Lung (tissue), 12 donors: ENCODE measurements around the gene MAS1L. TPM values are rescaled to one million over a fixed set of nuclear protein-coding genes. Genes with fewer than 3 reads are reported as not detected.

Experiments
- ATAC-seq: fragments of 200-7000 bp; cut with Tn5 transposase; one replicate; pipeline ENCODE4 v1.9.1; 2020; ENCODE audit warnings: moderate number of reproducible peaks; ENCODE audit not compliant: insufficient read depth, low FRiP score
- DNase-seq, 3 donors: peaks; one replicate each; pipeline ENCODE4 v3.0.0-alpha.2; 2013 to 2017
- H3K27ac ChIP-seq, 2 donors: one replicate each; pipeline ENCODE4 v1.5.1; 2013; ENCODE audit warnings: mild to moderate bottlenecking in 2 of 2, moderate library complexity in 2 of 2, control low read depth in 1 of 2, inconsistent platforms in 1 of 2, low read depth in 1 of 2, low read length in 1 of 2
- H3K27me3 ChIP-seq, 3 donors: one replicate each; pipeline ENCODE4 v1.5.1; 2013; ENCODE audit warnings: low read length in 2 of 3; ENCODE audit not compliant: control insufficient read depth in 3 of 3, insufficient read depth in 3 of 3
- H3K36me3 ChIP-seq, 4 donors: one replicate each; pipeline ENCODE4 v1.5.1; 2013; ENCODE audit warnings: low read length in 4 of 4, mild to moderate bottlenecking in 1 of 4, moderate library complexity in 1 of 4; ENCODE audit not compliant: control insufficient read depth in 4 of 4, insufficient read depth in 4 of 4
- H3K4me1 ChIP-seq, 5 donors: one replicate each; pipeline ENCODE4 v1.5.1; 2013; ENCODE audit warnings: low read length in 5 of 5, mild to moderate bottlenecking in 2 of 5, moderate library complexity in 1 of 5; ENCODE audit not compliant: control insufficient read depth in 5 of 5, insufficient read depth in 5 of 5
- H3K4me3 ChIP-seq: one replicate; pipeline ENCODE4 v1.5.1; 2013; ENCODE audit warnings: mild to moderate bottlenecking, control low read depth, moderate library complexity
- H3K9ac ChIP-seq, 2 donors: one replicate each; pipeline ENCODE4 v1.5.1; 2013; ENCODE audit warnings: low read length in 2 of 2, control low read depth in 1 of 2; ENCODE audit not compliant: insufficient read depth in 1 of 2
- H3K9me3 ChIP-seq, 4 donors: one replicate each; pipeline ENCODE4 v1.5.1; 2013; ENCODE audit warnings: low read length in 3 of 4, mild to moderate bottlenecking in 1 of 4, moderate library complexity in 1 of 4; ENCODE audit not compliant: control insufficient read depth in 4 of 4, insufficient read depth in 3 of 4
- WGBS, 2 donors: extraction: QIAGEN DNeasy Blood & Tissue Kit; methylation state at CpG; one replicate each; pipeline ENCODE4 v1.1.7; 2013; 5-methylcytosine and 5-hydroxymethylcytosine counted together
- polyA plus RNA-seq, 2 donors: library from polyadenylated mRNA; stranded (reverse); fragments of 200-250 nt; gene quantifications; one replicate each; pipeline ENCODE4 v1.2.1, GENCODE V29; 2013
- total RNA-seq, 2 donors: library from RNA; depleted of rRNA in 1 of 2; stranded (reverse); fragments of >200 nt in 1 of 2; gene quantifications; one replicate each; pipeline ENCODE4 v1.2.1, GENCODE V29; 2014 to 2021
- TF ChIP-seq, protein P1 (sequence below): IDR thresholded peaks from 2 replicates; pipeline ENCODE4 v1.5.1; 2012; ENCODE audit warnings: mild to moderate bottlenecking; ENCODE audit errors: control extremely low read depth, extremely low read depth
- donor health status: control.
- donor health status: control.
- donor health status: Bipolar disorder and iron deficiency.
- donor health status: healthy.
- donor health status: DM: yes; HTN: yes; CAD: no.

MAS1L gene
- total and polyA plus RNA-seq, 4 donors = not detected

DNA sequence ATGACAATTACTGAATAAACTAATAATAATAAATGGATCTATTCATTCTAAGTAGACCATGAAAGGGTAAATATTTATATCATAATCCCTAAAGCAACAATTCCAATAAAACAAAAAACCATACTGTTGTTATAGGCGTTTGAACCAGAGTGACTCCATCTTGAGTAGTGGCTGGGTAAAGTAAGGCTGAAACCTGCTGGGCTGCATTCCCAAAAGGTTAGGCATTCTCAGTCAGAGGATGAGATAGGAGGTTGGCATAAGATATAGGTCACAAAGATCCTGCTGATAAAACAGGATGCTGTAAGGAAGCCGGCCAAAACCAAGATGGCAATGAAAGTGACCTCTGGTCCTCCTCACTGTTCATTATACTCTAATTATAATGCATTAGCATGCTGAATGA lies 22.5 kb downstream of the MAS1L start:
- TF ChIP-seq, protein P1, sequence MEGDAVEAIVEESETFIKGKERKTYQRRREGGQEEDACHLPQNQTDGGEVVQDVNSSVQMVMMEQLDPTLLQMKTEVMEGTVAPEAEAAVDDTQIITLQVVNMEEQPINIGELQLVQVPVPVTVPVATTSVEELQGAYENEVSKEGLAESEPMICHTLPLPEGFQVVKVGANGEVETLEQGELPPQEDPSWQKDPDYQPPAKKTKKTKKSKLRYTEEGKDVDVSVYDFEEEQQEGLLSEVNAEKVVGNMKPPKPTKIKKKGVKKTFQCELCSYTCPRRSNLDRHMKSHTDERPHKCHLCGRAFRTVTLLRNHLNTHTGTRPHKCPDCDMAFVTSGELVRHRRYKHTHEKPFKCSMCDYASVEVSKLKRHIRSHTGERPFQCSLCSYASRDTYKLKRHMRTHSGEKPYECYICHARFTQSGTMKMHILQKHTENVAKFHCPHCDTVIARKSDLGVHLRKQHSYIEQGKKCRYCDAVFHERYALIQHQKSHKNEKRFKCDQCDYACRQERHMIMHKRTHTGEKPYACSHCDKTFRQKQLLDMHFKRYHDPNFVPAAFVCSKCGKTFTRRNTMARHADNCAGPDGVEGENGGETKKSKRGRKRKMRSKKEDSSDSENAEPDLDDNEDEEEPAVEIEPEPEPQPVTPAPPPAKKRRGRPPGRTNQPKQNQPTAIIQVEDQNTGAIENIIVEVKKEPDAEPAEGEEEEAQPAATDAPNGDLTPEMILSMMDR = no peak
- H3K4me3 ChIP-seq = no peak overlapping the region
- H3K9ac ChIP-seq = no peak overlapping the region
- H3K27me3 ChIP-seq = no peaks in the 10 kb centered on the region
- 67 to 85% methylated on average over 2 of the region's 2 CpGs for WGBS, 2 donors
- no peaks in the 10 kb centered on the region for H3K36me3 ChIP-seq
- ATAC-seq (no peak), DNase-seq (no peak)
- H3K27ac ChIP-seq = no peak overlapping the region
- H3K9me3 ChIP-seq = no peaks in the 10 kb centered on the region
- H3K4me1 ChIP-seq = peaks cover 0 to 1% (median 0%) of the 10 kb centered on the region in 5 donors

DNA sequence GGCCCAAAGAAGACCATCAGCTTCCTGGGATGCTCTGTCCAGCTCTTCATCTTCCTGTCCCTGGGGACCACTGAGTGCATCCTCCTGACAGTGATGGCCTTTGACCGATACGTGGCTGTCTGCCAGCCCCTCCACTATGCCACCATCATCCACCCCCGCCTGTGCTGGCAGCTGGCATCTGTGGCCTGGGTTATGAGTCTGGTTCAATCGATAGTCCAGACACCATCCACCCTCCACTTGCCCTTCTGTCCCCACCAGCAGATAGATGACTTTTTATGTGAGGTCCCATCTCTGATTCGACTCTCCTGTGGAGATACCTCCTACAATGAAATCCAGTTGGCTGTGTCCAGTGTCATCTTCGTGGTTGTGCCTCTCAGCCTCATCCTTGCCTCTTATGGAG lies 25.7 kb downstream of the MAS1L start:
- no peaks in the 10 kb centered on the region for H3K36me3 ChIP-seq
- no peak overlapping the region for H3K4me3 ChIP-seq
- DNase-seq (no peak), ATAC-seq (no peak)
- peaks cover 0 to 3% (median 0%) of the 10 kb centered on the region in 3 donors for H3K27me3 ChIP-seq
- TF ChIP-seq, protein P1 = no peak
- H3K9ac ChIP-seq = no peak overlapping the region
- H3K27ac ChIP-seq = no peak overlapping the region
- H3K4me1 ChIP-seq = peaks cover 0 to 1% (median 0%) of the 10 kb centered on the region in 5 donors
- no peaks in the 10 kb centered on the region for H3K9me3 ChIP-seq
- 79 to 92% methylated on average over 6 of the region's 6 CpGs for WGBS, 2 donors

DNA sequence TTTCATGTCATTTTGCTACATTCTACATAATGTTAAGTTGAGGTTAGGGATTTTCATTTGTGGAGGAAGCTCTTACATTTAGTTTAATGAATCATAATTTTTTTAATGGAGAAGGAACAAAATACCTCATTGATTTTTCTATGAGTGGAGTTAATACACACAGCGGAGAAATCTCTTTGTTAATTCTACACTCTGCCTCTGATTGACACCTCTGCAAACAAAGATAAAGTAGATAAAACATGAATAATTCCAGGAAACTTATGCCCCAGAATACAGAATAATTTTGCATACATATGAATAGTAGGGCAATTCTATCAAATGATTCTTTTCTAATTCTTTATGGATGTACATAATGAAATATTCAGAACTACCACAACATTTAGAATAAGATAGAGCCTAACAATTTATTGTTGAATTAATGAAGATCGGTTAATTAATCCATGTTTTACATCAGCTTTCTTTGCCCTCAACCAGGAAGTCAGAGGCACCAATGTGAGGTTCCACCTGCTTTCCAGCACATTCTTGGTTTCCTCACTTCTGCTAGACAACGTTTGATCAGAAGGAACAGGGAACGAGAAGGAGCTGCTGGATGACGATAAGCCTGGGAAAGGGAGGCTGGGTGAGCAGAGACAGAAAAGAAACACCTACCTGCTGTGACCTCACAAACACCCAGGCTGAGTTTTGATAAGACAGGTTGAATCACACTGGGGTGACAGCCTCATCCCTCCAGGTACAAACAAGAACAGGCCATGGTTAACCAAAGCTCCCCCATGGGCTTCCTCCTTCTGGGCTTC lies 26.5 kb downstream of the MAS1L start:
- no peaks in the 10 kb centered on the region for H3K36me3 ChIP-seq
- no peaks in the 10 kb centered on the region for H3K9me3 ChIP-seq
- no peak overlapping the region for H3K27ac ChIP-seq
- no peak overlapping the region for H3K9ac ChIP-seq
- ATAC-seq (no peak), DNase-seq (no peak)
- H3K27me3 ChIP-seq = peaks cover 0 to 3% (median 0%) of the 10 kb centered on the region in 3 donors
- TF ChIP-seq, protein P1 = no peak
- 78 to 82% methylated on average over 5 of the region's 5 CpGs for WGBS, 2 donors
- no peak overlapping the region for H3K4me3 ChIP-seq
- H3K4me1 ChIP-seq = no peaks in the 10 kb centered on the region

DNA sequence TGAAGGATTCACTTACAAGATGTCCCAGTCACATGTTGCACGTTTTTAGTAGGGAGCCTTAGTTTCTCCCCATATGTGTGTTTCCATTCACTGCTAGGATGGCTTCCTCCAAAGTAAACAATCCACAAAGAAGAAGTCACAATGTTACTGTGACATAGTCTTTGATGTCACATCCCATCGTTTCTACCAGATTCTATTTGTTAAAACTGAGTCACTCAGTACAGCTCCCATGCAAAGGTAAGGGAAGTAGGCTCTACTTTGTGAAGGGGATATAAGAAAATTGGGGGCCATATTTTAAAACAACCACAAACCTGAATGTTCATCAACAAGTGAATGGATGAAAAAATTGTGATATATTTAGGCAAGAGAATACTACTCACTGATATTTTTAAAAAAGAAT lies 30.8 kb downstream of the MAS1L start, which contains the start of the genes OR11A1 and OR2H1:
OR11A1 (minus strand) TSS at position 101 of the 400 bp plus-strand sequence. CDS start 29,430 bp downstream, outside the sequence.
OR2H1 (plus strand) TSS at position 185 of the 400 bp plus-strand sequence. CDS start 4,615 bp downstream, outside the sequence.
- Histone ChIP-seq H3K9ac (no peak within 1 kb of the TSS), H3K27ac (no peak within 1 kb of the TSS), H3K36me3 (no peaks in the 10 kb centered on the region), H3K9me3 (no peaks in the 10 kb centered on the region), H3K4me3 (no peak within 1 kb of the TSS), H3K27me3 (peaks cover 0 to 3% (median 0%) of the 10 kb centered on the region in 3 donors), H3K4me1 (no peaks in the 10 kb centered on the region)
- whole genome bisulfite sequencing, 2 donors = 59 to 68% methylated on average over 2 of the region's 2 CpGs
- TF ChIP-seq, protein P1 = no peak
- DNase-seq (no peak), ATAC-seq (no peak)
